ENCODE data around the gene ARMCX6. TPM values are rescaled to one million over a fixed set of nuclear protein-coding genes. Genes with fewer than 3 reads are reported as not detected.
A peak's percentile ranks its signal among the peaks of the same experiment; 100 is the strongest.

The ARMCX6 gene
- total and polyA plus RNA-seq, 2 of the 8 experiments (the other 6 are each of a cell fraction or from before 2014, with no cell fraction given) = 24.9 to 40.0 TPM

- H3K4me1 ChIP-seq (replicated peaks in 1 of 4; ENCODE audit: control insufficient read depth in 3 of 4, insufficient read depth in 4 of 4, low read length in 3 of 4) = no peaks in the 10 kb centered on the region
- H4K5ac ChIP-seq (ENCODE audit: insufficient read length, low read depth, low read length) = no peak overlapping the region
- no peak overlapping the region for H3K14ac ChIP-seq (ENCODE audit: insufficient read length)
- no peaks in the 10 kb centered on the region for H3K36me3 ChIP-seq (ENCODE audit: control insufficient read depth in 2 of 4, insufficient read depth in 4 of 4, low read length in 3 of 4)
- H2BK120ac ChIP-seq (replicated peaks; ENCODE audit: low read depth, low read length) = no peak overlapping the region
- H3K23me2 ChIP-seq (ENCODE audit: low read depth, low read length) = no peaks in the 10 kb centered on the region
- TF ChIP-seq KDM5A (IDR thresholded peaks at IDR 0.05; ENCODE audit: low read length) (no peak), PHF8 (conservative IDR thresholded peaks at IDR 0.05; ENCODE audit: low read depth, low read length) (no peak), EP300 (IDR thresholded peaks at IDR 0.05; ENCODE audit: borderline replicate concordance in 1 of 2, low read depth in 2 of 2, low read length in 2 of 2) (no peak), RAD21 (IDR thresholded peaks at IDR 0.05 in 1 of 2, conservative IDR thresholded peaks at IDR 0.05 in 1 of 2; ENCODE audit: low read depth in 2 of 2, low read length in 2 of 2) (peak; percentile 85 to 88), CTCF (IDR thresholded peaks at IDR 0.05; ENCODE audit: control extremely low read depth in 1 of 3, insufficient read depth in 1 of 3, low read depth in 1 of 3, low read length in 3 of 3) (peak in 2 of 3 experiments; percentile 72; a peak in 3 of 4 replicates)
- WGBS, 2 experiments (ENCODE audit: extremely low coverage in 1 of 2, insufficient coverage in 1 of 2, insufficient read length in 1 of 2, insufficient replicate concordance in 2 of 2, low coverage in 1 of 2, low lambda C conversion rate in 2 of 2, missing lambda C conversion rate in 1 of 2) = 17% methylated on average over 5 of the region's 5 CpGs; no CpG with 5 or more reads in 1 of the 2 experiments
- H4K8ac ChIP-seq (ENCODE audit: extremely low read depth, insufficient read depth, low read length) = no peak overlapping the region
- H2BK15ac ChIP-seq (ENCODE audit: low read length) = no peak overlapping the region
- no peak overlapping the region for H2BK12ac ChIP-seq (ENCODE audit: low read depth, low read length)
- H2AK5ac ChIP-seq (ENCODE audit: low read depth, low read length) = no peak overlapping the region
- H3K79me1 ChIP-seq (ENCODE audit: low read depth, low read length) = no peaks in the 10 kb centered on the region
- no peak for DNase-seq (ENCODE audit: low read depth in 1 of 2, low spot score in 2 of 2)
- H3K18ac ChIP-seq (ENCODE audit: extremely low read depth, low read length) = no peak overlapping the region
- no peaks in the 10 kb centered on the region for H4K20me1 ChIP-seq (replicated peaks in 1 of 2; ENCODE audit: control insufficient read depth in 1 of 2, insufficient read depth in 2 of 2, low read length in 2 of 2)
- H2BK5ac ChIP-seq (ENCODE audit: low read depth, low read length) = no peak overlapping the region
- H3K4ac ChIP-seq (replicated peaks; ENCODE audit: insufficient read length, low read depth, low read length) = no peak overlapping the region
- peak; percentile 96 for FAIRE-seq
- H3K9me3 ChIP-seq (ENCODE audit: insufficient read depth in 2 of 2, low read depth in 1 of 2, low read length in 1 of 2) = no peaks in the 10 kb centered on the region
- no peak overlapping the region for H3K9ac ChIP-seq (replicated peaks in 1 of 4; ENCODE audit: extremely low read depth in 1 of 4, low read depth in 3 of 4, low read length in 3 of 4)
- H3K56ac ChIP-seq (replicated peaks; ENCODE audit: insufficient read length, low read depth, low read length) = no peak overlapping the region
- H2AFZ ChIP-seq (ENCODE audit: low read length) = no peak overlapping the region; the same call in 1 of the 2 replicates
- H3K4me2 ChIP-seq (ENCODE audit: insufficient read depth in 1 of 2, low read depth in 2 of 2, low read length in 2 of 2) = no peak overlapping the region
- H3K79me2 ChIP-seq (ENCODE audit: control insufficient read depth in 1 of 2, insufficient read depth in 2 of 2, low read length in 2 of 2) = no peaks in the 10 kb centered on the region
- ChIA-PET POLR2A (ENCODE audit: partially characterized antibody) (no interaction called here), CTCF (ENCODE audit: partially characterized antibody) (interaction anchor here (0.6 to 2.0 kb wide), 6 partner anchors 57 to 1111 kb away, joined by 3 to 7 read pairs (median 3); no protein-coding TSS in a partner anchor)
- H3K27ac ChIP-seq (ENCODE audit: low read depth, low read length) = no peak overlapping the region
- H3K27me3 ChIP-seq (replicated peaks in 1 of 4; ENCODE audit: control insufficient read depth in 3 of 4, extremely low read depth in 1 of 4, insufficient read depth in 3 of 4, low read length in 3 of 4) = no peaks in the 10 kb centered on the region
- H3K4me3 ChIP-seq (ENCODE audit: extremely low read depth in 1 of 4, insufficient read depth in 2 of 4, low read depth in 3 of 4, low read length in 4 of 4) = no peak overlapping the region
- no peak overlapping the region for H3K23ac ChIP-seq (ENCODE audit: insufficient read length)
- H4K91ac ChIP-seq (replicated peaks; ENCODE audit: insufficient read length, low read length) = no peak overlapping the region
- no peak overlapping the region for H2BK20ac ChIP-seq (ENCODE audit: low read length)
Observed at GRCh38 chrX:101595739-101596419, 21.9 kb downstream of the ARMCX6 start.
